HG02981 (cell line): Measurements from ENCODE around the gene ADORA3.
"Not testable (repeated sequence)": the region's sequence is repeated elsewhere in the genome, so short reads cannot be mapped to it uniquely, and the experiment has no call there.

ENCODE experiments used
- ATAC-seq: cut with Tn5 transposase; IDR thresholded peaks from one replicate; pipeline ENCODE4 v1.9.1; 2021; ENCODE audit warnings: mild to moderate bottlenecking, moderate library complexity; ENCODE audit not compliant: unreplicated experiment

ADORA3 gene

GRCh38 chr1:111503585-111504060 is at the start of gene ADORA3, which contains the start of gene TMIGD3:
TSS of gene ADORA3 (minus strand) at chr1:111503633. CDS start at chr1:111503354, 279 bp downstream.
TSS of gene TMIGD3 (minus strand) at chr1:111503633. CDS start at chr1:111503354, 279 bp downstream.
- no peak for ATAC-seq

- ATAC-seq, result no peak
These were observed 49.8 kb upstream of the ADORA3 start for GRCh38 chr1:111553196-111553595.

- no peak for ATAC-seq
These were observed 49.2 kb upstream of the ADORA3 start for GRCh38 chr1:111552587-111552986.

GRCh38 chr1:111551623-111552411 is 48.4 kb upstream of the ADORA3 start:
- ATAC-seq, result no peak

- ATAC-seq, result not testable (repeated sequence)
These were observed 44.4 kb upstream of the ADORA3 start for GRCh38 chr1:111547786-111548185.

GRCh38 chr1:111542187-111542586 is 38.8 kb upstream of the ADORA3 start:
- no peak for ATAC-seq

GRCh38 chr1:111541721-111542120 is 38.3 kb upstream of the ADORA3 start:
- no peak for ATAC-seq

GRCh38 chr1:111540928-111541327 is 37.5 kb upstream of the ADORA3 start:
- ATAC-seq, result no peak

- no peak for ATAC-seq
These were observed 35.1 kb upstream of the ADORA3 start for GRCh38 chr1:111538343-111539025.

GRCh38 chr1:111535256-111536191 is 32.1 kb upstream of the ADORA3 start:
- no peak for ATAC-seq

- ATAC-seq, result no peak
These were observed 16.6 kb upstream of the ADORA3 start for GRCh38 chr1:111520053-111520452.

GRCh38 chr1:111517469-111518225 is 14.2 kb upstream of the ADORA3 start:
- no peak for ATAC-seq

- ATAC-seq, result no peak
These were observed 12.6 kb upstream of the ADORA3 start for GRCh38 chr1:111516005-111516535.

- no peak for ATAC-seq
These were observed 12.0 kb upstream of the ADORA3 start for GRCh38 chr1:111515291-111516004.

- ATAC-seq, result no peak
These were observed 10.1 kb upstream of the ADORA3 start for GRCh38 chr1:111513410-111514020.

GRCh38 chr1:111512931-111513330 is 9.5 kb upstream of the ADORA3 start:
- ATAC-seq, result no peak

- no peak for ATAC-seq
These were observed 8.9 kb upstream of the ADORA3 start for GRCh38 chr1:111512132-111512889.

GRCh38 chr1:111511370-111511769 is 7.9 kb upstream of the ADORA3 start:
- ATAC-seq, result no peak
